HG03097 (cell line): ENCODE data around the gene CCDC187.

Experiments
- ATAC-seq: cut with Tn5 transposase; IDR thresholded peaks from one replicate; pipeline ENCODE4 v1.9.1; 2021; ENCODE audit not compliant: unreplicated experiment, low FRiP score

CCDC187 gene

DNA sequence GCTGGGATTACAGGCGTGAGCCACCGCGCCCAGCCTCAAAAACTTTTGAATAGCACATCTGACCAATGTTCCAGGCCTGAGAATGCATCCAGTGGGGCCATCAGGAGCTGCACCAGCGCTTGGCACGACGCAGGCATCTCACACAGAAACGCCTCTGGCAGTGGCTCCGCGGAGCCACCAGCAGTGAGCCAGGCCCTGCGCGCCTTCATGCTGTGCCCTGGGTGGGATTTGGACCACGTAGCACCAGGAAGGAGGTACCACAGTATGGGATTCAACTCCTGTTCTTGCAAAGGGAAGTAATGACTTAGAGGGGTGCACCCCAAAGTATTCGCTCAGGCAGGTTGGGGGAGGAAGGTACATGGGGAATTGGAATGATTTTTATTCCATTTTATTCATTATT, 3.0 kb downstream of the CCDC187 start:
- no peak for ATAC-seq

DNA sequence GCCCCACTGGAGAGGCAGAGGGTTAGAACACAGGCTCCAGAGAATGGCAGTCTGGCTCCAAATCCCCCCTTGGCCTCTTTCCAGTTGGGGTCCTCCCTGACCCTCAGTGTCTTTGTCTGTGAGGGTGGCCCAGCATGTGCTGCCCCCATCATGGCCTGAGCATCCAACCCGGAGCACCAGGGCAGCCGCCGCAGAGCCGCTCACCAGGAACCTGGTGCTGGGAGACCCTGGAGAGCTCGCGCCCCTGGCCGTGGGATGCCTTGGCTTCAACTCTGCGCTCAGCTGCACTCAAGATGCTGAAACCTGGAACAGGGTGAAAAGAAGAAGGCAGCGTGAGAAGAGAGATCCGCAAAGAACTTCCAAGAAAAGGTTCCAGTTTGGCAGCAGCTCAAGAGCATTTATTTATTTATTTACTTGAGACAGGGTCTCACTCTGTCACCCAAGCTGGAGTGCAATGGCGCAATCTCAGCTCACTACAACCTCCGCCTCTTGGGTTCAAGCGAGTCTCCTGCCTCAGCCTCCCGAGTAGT, 3.8 kb downstream of the CCDC187 start:
- ATAC-seq = no peak

DNA sequence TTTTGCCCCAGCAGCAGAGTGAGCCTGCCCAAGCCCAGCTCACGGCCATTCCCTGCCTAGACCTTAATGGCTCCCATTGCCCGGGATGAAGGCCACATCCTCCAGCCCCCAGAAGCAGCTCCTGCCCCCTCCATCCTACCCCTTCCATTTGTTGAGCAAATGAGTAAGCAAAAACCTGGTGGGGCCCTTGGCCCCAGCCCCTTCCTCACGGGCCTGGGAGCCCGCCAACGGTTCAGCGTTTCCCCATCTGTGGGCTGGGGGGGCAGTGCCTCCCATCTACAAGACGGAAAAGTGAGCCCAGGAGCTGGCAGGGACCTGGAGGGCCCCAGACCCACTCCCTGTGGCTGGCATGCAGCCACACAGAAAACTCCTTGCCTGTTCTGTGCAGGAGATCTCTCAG, 4.4 kb downstream of the CCDC187 start:
- ATAC-seq = no peak

DNA sequence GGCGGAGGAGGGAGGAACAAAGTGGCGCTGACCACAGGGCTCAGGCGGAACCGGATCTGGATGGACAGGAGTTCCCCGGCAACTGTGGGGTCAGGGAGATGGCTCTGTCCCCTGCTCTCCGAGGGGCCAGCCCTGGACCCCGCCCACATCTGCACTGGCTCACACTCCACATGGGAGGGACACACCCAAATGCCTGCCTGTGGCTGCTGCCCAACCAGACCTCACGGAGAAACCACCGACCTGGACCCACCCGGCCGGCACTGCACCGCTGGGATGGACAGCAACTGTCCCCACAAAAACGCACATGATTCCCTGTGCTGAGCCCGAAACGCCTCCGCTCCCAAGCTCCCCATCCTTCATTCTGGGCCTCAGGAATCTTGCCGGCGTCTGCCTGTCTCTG, 4.8 kb downstream of the CCDC187 start:
- no peak for ATAC-seq

DNA sequence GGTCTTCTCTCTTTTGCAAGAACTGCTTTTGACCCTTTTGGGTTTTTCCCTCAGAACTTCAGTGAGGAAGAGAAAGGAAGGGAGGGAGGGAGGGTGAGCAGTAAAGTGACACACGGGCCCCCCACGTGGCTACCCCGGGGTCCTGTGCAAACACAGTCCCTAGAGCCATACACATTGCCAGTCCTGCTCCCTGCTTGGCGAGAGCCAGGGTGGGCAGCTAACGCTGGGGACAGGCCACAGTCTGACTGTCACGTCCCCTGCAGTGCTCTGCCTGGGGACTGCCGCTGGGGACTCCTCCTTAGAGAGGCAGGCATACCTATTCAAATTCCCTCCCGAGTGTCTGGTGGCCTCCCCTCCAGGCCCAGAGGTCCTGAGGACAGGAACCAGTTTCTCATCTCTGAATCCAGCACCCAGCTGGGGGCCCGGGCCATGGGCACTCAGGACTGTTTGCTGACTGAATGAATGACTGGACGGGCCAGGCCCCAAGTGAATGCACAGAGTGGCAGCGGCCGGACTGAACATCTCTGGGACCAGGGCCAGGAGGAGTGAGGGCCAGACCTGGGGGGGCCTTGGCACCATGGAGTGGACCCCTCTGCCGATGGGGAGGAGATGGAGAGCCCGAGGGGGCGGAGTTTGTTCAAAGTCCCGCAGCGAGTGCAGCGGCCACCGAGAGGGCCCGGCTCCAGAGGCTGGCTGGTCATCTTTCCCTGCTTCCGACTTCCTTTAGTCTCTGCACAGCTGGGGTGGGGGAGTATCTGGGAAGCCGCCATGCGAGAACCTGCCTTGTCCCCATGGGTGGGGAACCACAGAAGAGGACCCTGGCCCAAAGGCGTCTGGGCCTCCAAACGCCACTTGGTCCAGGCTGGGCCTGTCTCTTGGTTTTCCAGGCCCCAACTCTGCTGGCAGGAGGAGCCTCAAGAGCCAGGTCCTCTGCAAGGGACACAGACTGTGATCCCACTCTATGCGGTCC, 5.8 kb downstream of the CCDC187 start:
- ATAC-seq = no peak

DNA sequence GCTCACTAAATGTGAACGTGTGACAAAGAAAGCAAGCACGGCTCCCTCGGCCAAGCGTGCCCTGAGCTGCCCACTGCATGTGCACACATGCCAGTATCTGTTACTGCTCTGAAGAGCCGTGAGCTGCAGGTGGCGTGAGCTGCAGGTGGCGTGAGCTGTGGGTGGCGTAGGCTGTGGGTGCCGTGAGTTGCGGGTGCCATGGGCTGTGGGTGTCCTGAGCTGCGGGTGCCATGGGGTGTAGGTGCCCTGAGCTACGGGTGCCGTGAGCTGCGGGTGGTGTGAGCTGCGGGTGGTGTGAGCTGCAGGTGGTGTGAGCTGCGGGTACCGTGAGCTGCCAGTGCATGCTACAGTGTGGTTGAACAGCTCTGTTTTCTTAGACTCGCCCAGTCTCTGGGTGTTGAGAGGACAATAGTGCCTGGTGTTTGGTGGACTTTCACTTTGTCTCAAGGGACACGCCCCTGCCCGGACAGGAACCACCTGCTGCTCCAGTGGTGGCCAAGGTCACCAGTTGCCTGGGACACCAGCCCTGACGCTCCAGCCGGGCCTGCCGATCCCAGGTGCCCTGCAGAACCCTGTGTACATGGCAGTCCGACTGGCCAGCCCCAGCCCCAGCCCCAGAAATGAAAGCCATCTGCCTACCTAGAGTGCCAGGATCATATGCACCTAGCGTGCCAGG, 6.7 kb downstream of the CCDC187 start:
- ATAC-seq = no peak

DNA sequence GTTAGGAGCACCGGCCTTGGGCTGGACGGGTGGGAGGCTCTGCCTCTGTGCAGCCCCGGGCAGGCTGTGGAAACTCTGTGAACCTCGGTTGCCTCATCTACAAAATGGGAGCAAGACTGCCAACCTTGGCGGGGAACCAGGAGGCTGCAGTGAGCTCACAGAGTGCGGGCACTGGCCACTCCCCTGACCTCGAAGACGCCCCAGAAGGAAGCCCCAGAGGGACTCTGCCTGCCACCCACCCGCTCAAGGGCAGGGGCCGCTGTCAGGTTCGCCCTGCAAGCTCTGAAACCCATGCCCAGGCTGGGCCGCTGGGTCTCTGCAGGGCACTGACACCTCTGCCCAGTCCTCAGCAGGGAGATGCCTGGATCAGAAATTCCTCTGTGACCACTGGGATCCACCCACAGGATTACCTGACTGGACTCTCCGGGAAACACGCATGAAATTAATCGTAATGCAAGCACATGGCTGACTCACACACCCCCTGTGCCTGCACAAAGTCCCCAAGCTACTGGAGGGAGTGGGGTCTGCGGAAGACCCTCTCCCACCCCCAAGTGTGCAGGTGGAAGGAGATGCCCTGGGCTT, 7.4 kb downstream of the CCDC187 start:
- ATAC-seq = no peak

DNA sequence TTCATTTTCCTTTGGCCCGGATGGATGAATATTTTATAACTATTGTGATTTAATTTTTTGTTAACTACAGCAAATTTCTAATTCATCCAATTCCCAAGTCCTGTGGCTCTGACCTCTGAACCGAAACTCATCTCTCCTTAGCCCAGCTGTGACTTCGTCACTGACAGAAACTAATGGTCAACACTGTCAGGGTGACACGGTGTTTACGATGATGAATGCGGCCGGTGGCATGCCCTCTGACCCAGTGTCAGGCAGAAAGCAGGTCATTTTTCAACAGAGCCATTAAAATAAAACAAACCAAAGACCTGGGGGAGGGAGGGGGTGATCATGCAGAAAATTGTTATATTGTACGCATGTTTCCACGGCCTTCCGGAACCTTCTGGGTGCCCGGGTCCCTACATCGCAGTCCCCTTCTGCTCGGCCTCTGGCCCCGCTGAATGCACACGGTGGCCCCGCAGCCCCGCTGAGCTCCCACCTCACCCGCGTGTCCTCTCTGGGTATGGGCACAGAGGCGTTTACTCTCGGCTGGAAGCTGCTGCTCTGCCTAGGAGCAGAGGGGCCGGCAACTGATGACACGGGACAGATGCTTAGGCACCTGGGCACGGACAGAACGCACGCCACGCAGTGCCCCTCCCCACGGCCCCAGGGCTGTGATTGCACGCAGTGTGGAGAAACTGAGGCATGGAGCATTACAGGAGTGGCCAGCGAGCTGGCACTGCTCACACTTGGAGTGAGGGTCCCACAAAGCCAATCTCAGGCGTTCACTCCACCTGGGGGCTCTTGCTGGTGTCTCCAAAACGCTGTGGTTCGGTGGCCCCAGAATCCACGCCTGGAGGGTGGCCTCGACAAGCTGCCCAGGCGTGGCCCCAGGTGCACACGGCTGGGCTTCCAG, 8.1 kb downstream of the CCDC187 start:
- ATAC-seq = no peak

DNA sequence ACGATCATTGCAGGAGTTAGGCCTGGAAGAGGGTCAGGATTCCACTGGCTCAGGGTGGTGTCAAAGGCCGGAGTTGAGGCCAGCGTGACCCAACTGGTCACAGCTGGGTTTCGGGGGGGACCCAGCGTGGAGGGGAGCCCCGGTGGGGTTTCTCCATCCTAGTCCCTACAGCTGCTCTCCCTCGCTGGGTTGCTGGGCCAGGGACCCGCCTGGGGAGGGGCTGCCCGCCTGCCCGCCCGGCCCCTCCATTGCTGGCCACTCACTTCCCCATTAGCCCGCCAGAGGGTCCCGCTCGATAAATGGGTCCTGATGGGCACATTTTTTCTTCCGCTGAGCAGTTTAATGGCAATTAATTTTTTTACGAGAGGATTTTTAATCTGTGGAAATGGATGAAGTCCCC, 8.8 kb downstream of the CCDC187 start:
- no peak for ATAC-seq

DNA sequence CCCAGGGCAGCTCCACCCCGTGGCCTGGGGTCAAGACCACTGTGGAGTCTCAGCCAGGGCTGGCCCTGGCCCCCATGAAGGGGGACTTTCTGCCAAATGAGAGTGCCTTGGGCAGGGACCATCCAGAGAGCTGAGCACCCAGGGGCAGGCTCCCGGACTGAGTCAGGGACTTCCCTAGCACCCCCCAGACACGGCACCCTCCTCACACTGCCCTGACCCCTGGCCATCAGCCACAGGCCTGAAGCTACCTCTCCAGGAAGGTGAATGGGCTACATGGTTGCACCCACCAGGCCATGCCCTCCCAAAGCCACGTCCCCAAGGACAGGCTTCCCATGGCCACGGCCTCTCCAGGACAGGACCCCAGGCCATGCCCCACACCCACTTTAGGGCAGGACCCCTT, 9.5 kb downstream of the CCDC187 start:
- ATAC-seq = no peak

DNA sequence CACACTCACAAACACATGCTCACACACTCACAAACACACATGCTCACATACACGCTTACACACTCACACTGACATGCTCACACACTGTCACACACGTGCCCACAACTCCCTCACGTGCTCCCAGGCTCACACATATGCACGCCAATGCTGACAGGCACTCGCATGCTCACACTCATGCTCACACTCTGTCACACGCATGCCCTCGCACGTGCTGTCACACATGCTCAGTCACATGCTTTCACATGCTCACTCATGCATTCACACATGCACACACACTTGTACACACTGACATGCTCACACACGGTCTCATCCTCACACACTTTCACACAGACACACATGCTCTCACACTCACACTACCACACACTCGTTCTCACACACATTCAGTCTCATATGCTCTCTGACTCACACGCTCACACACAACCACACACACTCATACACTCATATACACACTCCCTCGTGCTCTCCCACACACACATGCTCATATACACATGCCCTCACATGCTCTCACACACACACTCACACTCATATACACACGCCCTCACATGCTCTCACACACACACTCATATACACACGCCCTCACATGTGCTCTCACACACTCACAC, 10.3 kb downstream of the CCDC187 start:
- no peak for ATAC-seq

DNA sequence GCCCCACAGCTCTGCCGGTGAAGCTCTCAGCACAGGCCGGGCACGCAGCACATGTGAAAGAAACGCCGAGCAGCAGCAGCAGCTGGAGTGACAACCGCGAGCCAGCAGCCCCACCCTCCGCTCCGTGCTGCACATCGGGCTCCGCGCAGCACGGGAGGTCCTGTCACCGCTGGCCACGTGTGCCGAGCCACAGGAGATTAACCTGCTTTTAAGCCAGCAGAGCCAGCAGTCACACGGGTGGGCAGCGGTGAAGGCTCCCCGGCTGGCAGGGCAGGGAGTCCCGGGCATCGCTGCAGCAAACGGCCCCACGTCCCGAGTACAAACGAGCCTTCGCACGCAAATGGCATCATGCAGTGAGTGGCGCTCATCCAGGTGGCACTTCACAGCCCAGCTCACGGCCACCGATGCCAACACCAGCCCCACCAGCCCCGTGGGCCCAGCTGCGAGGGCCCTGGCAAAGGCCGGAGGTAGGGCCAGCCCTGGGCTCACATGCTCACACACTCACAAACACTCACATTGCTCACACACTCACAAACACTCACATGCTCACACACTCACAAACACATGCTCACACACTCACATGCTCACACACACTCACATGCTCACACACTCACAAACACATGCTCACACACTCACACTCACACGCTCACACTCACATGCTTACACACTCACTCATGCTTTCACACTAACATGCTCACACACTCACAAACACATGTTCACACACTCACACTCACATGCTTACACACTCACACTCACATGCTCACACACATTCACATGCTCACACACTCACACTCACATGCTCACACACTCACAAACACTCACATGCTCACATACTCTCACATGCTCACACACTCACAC, 11.1 kb downstream of the CCDC187 start:
- ATAC-seq = no peak

DNA sequence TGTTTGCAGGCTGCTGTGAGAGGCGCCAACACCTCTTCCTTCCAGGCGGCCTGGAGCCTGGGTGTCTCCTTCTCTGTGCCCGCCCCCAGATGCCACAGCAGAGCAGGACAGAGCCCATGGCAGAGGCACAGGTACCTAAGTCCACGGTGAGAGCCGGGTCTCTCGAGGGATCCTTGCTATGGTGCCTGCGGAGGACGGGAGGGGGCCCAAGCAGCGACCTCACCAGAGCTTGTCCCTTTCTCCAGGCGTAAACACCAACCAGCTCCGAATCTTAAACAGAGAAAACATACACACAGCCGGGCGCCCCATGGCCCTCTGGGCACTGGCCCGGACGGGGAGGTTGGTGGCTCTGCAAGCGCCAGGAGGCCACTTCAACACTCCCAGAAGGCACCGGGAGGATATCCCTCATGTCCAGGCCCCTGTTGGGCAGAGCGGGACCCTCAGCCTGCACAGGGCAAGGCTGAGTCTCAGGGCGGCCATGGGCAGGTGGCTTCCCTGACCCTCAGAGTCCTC, 11.8 kb downstream of the CCDC187 start:
- ATAC-seq = no peak

DNA sequence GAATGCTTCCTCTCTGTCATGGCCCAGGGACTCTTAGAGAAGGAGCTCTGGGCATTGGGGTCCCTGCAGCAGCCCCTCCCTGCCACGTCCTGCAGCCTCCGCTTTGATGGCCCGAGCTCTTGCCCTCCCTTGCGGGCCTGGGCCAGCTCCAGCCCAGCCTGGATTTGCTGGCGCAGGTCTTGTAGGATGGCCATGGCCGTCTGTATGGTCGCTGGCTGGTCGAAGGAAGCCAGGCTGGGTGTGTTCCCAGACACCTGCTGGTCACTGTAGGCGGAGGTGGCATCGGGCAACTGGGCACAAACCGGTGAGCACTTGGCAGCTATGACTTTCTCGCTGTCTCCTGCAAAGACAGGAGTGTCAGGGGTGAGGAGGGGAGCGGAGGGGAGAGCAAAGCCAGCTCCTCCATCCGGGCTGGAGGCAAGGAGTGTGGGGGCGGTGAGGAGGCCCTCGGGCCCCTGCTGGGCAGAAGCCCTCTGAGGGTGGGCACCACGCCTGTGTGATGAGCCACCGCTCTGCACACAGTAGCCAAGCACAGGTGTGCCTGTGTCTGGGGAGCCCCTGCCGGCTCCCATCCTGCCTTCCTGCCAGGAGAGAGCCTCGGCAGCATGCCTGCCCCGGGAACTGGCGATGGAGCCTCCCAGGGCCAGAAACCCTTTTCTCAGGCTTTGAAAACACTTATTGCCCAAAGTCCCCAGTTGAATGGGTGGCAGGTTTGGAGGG, 12.4 kb downstream of the CCDC187 start:
- ATAC-seq = no peak

DNA sequence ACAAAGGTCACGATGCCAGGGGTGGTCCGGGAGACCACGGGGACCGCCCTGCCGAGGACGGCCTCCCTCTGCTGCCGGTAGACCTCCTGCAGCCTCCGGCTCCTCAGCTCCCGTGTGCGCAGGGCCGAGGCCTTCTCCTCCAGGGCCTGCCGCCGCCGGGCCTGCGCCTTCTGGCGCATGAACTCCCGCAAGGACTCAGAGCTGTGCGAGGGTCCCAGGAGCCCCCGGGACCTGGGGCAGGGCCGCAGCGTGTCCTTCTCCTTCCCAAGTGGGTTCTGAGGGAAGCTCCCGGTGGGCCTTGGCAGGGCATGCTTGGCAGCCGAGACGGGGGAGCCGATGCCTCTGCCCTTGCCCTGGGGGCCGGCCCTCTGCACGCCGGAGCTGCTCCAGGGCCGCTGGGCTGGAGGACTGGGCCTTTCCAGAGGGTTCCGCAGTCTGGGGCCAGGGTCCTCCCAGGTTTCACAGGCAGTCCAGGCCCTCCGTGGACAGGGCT, 13.3 kb downstream of the CCDC187 start:
- ATAC-seq = no peak

DNA sequence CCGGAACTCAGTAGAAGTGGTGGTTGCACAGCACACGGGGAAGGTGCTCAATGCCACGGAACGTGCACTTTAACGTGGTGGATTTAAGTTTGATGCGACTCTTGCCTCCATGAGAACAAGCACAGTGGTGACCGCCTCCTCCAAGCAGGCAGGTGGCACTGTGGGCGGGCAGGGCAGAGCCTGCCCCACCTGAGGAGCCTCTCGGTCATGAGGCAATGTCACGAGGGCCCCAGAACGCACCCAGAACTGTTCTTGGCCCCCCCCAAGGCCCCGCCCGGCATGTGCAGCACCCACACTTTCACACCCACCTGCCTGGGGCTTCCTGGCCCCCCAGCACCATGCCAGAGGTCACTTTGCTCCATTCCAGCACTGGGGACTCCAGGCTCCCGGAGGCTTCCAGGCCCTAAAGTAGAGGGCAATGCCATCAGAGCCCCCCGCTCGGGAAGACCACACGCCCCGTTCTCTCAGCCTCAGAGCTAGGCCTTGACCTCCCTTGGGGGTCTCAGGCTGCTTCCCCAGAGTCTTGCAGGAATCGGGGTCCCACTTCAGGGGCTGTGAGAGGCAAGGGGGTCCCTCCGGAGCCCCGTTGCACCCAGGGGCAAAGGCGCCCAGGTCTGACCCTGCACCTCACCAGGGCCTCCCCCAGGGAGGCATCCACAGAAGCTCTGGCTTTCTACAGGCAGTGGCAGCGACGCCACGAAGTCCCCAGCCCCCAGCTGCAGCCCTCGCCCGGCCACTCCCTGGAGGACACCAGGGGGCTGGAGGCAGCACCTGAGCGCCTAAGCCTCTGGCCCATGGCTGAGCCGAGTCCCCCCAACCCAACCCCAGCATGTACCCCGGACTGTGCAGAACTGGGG, 14.0 kb downstream of the CCDC187 start:
- ATAC-seq = no peak
